CD4-positive, alpha-beta T cell treated with Interleukin-10 for 1 hour (primary cell): ENCODE measurements around the gene NT5DC4.
"Not testable (repeated sequence)": the region's sequence is repeated elsewhere in the genome, so short reads cannot be mapped to it uniquely, and the experiment has no call there.

Experiments
- DNase-seq: peaks from one replicate; pipeline ENCODE4 v3.0.0-alpha.2; 2020

Gene NT5DC4

DNA sequence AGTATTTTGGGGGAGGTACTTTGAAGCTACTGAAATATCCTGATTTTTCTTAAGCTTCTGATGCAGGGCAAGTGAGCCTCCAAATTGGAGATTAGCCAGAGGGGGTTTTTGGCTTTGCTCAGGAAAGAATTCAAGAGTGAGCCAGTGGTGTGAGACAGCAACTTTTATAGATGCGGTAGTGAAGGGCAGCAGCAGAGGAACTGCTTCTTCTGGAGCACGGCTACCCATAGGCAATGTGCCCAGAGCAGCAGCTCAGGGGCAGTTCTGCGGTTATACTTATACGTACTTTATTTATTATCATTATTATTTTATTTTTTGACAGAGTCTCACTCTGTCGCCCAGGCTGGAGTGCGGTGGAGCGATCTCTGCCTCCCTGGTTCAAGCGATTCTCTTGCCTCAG lies 19.8 kb upstream of the NT5DC4 start:
- no peak for DNase-seq

DNA sequence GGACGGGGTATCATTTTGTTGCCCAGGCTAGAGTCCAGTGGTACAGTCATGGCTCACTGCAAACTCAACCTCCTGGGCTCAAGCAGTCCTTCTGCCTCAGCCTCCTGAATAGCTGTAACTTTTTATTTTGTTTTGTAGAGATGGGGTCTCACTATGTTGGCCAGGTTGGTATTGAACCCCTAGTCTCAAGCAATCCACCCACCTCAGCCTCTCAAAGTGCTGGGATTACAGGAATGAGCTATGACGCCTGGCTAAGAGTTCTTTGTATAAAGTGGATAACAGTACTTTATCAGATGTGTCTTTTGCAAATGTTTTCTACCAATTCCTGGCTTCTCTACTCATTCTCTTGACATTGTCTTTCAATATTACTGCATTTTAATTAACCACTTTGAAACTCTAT lies 17.1 kb upstream of the NT5DC4 start:
- DNase-seq, result no peak

DNA sequence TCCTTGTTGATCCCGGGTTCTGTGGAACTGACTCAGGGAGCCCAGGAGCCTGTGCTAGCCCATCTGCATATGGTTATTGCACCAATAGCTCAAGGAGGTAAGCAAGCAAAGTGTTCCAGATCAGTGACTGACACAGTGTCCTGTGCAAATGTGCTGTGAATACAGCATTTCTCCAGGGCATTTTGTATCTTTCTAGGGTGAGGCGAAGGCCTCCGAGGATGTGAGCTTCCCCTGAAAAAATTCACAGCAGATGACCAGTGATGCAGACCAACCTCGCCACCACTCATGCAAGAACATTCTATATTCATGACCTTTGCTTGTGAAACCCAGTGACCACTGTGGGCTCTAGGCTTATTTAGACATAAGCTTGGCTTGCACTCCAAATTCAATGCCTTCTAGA lies 15.2 kb upstream of the NT5DC4 start:
- DNase-seq, result no peak

DNA sequence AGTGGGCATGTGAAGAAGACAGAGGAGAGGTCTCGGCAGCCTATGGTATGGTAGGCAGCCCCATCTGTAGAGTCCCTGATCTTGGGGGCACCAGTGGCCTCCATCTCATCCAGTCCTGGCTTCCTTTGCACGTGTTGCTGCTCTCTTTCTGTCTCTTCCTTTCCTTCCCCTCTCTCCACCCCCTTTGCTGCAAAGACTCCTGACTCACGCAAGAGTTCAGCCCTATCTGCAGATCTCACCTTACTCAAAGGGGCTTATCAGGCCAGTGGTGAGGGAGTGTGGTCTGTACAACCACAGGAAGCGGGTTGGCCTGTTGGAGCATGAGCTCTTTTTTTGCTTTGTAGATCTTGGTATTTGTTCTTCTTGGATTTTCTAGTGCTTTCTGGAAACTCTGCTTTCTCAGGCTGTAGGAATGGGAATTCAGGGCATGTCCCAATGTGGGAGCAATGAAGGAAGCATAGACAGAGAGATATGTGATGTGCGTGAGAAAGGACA lies 14.6 kb upstream of the NT5DC4 start:
- DNase-seq, result peak; percentile 53

DNA sequence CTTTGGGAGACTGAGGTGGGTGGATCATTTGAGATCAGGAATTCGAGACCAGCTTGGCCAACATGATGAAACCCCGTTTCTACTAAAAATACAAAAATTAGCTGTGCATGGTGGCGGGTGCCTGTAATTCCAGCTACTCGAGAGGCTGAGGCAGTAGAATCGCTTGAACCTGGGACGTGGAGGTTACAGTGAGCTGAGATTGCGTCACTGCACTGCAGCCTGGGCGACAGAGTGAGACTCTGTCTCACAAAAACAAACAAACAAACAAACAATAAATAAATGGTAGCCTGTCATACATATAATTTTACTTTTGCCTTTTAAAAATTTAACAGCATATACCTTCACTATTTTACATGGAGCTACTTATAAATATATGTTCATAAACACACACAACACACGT lies 13.9 kb upstream of the NT5DC4 start:
- DNase-seq, result not testable (repeated sequence)

DNA sequence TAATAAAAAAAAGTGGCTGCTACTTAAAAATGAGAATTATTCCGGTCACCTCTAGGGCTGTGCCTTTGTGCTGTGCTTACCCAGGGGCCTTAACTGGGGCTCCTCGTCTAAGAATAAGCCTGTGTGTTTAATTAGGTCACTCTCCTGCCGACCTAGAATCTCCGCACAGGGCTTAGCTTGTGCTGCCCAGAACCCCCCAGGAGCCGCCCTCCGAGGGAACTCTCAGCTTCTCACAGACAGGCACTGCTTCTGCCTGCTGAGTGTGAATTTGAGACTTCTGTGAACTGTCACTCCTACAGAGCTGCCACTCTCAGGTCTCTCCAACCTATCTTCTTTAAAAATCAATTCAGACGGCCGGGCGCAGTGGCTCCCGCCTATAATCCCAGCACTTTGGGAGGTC lies 11.9 kb upstream of the NT5DC4 start:
- DNase-seq, result no peak

DNA sequence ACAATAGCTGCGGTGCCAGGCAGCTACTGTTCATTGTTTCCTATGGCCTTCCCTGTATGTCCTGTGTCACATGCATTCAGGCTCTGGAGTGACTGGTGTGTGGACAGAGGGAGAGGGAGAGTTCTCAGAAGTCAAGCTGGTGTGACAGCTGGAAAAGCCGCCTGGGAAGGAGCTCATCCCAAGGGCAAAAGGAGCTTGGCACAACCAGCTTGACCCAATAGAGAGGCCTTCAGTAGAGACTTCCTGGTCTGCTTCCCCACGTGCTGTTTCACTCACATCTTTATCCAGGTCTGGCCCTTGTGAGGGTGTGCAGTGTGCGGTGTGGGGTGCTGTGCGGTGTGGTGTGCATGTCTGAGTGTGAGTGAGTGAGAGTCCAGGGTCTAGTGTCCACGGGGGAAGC lies 11.1 kb upstream of the NT5DC4 start:
- DNase-seq, result no peak

DNA sequence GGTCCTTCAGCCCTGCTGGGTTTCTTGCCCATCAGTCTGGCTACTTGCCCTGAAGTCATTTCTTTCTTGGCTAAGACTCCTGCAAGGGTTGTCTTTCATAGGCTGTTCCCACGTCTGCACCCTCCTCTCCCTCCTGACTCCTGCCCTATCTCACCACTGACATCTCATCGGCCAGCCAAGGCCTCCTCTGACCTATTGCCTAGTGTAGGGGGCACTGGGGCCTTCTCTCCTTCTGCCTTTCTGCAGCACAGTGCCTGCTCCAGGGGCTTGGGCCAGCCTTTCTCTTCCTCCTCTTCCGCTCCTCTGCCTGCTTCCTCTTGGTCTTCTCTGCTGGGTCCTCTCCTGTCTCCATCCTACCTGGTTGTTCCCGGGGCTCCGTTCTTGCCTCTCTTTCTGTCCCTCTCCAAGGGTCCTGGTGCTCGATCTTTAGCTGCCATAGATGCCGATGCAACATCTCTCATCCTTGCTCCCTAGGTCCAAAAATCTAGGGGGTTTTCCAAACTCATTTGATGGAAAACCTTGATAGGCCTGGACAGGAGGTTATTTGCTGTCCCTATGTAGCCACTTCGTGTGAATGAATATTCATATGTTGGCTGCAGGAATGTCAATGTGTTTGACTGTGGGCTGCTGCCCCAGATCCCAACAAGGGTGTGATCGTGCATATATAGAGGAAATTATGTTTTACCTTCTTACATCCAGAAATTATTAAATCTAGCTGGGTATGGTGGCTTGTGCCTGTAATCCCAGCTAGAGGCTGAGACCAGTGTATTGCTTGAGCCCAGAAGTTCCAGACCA lies 9.7 kb upstream of the NT5DC4 start:
- DNase-seq, result no peak

DNA sequence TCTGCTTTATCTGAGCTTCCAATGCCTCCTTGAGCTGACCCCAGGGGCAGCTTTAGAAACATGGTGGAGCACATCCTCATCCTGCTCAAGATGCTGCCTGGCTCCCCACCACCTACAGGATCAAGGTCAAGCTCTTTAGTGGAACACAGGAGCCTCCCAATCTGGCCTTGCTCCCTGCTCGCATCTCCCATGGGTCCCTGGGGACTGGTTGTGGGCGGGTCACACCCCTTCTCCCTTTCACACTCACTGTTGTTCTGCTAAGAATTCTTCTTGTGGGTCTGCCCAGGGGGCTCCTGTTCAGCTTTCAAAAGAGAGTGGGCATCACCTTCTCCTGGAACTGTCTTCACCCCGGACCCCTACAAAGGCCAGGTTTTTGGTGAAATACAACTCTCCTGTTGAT lies 8.4 kb upstream of the NT5DC4 start:
- DNase-seq, result no peak

DNA sequence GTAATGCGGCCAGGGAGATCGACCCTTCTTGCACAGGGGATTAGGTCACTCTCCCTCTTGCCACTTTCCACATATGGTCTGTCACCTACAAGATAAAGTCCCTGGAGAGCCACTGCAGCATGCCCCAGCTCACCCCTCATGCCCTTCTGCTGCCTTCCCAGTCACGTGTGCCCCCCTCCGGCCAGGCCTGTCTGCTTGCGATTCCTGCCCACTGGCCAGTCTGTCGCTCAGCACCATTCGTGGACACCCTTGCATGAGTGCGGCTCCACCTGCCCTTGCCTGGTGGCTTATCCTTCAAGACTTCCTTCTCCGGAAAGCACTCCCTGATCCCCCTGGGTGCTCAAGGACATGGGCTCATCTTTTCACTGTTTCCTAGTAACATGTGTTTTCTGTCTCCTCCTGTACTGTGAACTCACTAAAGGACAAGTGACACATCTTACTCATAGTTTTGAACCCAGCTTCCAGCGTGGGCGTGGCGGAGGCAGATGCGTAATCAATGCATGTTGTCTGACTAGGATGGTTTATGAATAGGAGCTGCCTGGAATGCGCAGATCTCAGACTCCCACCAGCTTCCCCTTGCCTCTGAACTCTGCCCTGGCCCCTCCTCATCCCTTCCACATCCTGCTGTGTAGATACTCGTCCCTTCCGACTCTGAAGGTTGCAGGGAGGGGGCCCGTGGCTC lies 7.8 kb upstream of the NT5DC4 start:
- no peak for DNase-seq

DNA sequence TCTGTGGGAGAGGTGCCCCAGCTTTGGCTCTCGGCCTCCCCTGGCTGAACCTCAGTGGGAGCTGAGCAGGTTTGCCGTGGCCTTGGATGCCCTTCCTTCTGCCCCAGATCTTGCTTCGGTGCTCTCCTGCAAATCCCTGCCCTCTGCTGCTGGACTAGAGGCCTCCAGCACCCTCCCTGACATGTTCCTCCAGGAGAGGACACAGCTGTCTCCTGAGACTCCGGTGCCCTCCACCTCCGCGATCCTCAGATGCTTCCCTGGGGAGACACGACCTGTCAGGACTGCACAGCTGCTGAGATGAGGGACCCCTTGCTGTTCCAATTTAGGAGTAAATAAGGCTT lies 7.3 kb upstream of the NT5DC4 start:
- DNase-seq, result no peak

DNA sequence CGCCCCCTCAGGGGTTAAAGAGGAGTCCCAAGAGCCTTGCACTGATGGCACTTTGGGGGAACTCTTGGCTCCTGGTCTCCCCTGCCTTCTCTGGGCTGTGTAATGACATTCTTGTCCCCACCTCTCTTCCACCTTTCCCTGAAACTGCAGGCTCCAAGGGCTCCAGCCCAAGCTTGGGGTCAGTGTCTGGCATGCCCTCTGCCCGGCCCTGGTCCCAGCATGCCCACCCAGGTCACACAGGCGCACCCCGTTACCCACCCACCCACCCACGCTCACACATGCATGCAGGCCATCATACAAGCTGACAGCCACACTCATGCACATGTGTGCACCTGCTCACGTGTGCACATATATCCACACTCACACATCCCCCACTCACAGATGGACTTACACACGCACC lies 6.9 kb upstream of the NT5DC4 start:
- DNase-seq, result no peak

DNA sequence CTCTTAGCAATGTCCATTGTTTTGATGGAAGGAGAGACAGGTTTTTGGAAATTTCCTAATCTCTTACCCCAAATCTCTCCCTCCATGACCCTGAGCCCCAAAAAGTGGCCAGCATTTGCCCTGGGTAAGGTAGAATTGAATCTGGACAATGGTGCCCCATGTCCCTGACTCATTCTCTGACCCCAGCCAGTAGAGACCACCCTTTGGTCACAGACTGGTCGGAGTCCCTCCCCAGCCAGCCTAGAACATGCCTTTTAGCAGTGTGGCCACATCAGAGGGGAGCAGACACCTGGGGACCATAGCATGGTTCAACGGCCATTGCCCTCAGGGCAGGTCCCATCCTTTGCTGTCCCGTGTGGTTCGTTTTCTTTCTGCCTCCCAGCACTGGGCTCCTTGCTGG lies 6.5 kb upstream of the NT5DC4 start:
- DNase-seq, result no peak

DNA sequence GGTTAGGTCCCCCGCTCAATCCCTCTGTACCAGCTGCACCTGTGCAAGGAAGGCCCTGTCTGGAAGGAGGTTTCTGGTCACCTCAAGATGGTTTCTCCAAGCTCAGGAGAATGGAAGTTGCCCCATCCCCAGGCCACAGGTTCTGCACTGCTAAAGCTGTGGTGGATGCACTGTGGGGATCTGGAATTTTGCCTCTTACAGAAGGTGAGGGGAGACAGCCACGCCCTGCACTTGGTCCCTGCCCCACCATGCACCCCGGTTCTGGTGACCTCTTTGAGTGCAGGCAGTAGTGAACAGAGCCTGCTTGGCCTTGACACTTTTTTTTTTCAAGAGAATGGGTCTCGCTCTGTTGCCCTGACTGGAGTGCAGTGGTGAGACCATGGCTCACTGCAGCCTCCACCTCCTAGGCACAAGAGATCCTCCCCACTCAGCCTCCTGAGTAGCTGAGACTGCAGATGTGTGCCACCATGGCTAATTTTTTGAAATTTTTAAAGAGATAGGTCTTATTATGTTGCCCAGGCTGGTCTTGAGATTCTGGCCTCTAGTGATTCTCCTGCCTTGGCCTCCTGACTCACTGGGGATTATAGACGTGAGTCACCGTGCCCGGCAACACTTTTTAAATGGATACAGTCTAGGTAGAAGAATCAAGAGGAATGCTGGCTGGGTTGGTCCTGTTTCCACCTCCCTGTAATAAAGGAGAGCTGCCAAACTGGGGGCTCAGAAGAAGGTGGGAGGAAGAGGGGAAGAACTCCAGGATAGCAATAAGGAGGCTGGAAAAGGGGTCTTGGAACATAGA lies 5.8 kb upstream of the NT5DC4 start:
- no peak for DNase-seq

DNA sequence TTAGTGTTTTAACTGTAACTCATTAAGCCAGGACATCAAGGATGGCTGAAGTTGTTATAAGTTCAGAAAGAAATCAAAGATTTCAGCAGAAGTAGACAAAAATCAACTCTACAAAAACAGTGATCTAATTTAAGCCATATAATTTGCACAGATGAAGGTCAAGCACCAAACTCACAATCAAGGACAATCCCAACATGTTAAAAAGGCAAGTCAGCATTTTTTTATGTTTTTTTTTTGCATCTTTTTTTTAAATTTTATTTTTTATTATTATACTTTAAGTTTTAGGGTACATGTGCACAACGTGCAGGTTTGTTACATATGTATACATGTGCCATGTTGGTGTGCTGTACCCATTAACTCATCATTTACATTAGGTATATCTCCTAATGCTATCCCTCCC lies 4.7 kb upstream of the NT5DC4 start:
- not testable (repeated sequence) for DNase-seq

DNA sequence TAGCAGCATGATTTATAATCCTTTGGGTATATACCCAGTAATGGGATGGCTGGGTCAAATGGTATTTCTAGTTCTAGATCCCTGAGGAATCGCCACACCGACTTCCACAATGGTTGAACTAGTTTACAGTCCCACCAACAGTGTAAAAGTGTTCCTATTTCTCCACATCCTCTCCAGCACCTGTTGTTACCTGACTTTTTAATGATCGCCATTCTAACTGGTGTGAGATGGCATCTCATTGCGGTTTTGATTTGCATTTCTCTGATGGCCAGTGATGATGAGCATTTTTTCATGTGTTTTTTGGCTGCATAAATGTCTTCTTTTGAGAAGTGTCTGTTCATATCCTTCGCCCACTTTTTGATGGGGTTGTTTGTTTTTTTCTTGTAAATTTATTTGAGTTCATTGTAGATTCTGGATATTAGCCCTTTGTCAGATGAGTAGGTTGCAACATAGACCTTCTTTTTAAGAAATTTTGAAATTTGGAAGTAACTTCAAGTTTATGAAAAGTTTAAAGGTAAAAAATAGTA lies 3.9 kb upstream of the NT5DC4 start:
- not testable (repeated sequence) for DNase-seq

DNA sequence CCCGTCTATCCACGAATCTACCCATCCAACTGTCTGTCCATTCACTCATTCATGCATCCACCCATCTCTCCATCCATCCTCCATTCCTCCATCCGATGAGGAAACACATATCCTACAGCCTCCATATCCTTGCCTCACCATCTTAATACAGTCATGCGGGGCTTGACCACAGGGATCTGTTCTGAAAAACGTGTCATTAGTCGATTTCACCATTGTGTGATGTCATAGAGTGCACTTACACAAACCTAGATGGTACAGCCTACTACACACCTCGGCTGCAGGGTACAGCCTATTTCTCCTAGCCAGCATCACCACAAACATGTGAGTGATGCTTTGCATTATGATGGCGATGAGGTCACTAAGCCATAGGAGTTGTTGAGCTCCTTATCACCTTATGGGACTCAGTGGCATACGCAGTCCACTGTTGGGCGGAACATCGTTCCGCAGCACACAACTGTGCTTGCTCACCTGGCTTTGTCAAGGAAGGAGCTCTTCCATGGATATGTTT lies 1.9 kb upstream of the NT5DC4 start:
- no peak for DNase-seq

DNA sequence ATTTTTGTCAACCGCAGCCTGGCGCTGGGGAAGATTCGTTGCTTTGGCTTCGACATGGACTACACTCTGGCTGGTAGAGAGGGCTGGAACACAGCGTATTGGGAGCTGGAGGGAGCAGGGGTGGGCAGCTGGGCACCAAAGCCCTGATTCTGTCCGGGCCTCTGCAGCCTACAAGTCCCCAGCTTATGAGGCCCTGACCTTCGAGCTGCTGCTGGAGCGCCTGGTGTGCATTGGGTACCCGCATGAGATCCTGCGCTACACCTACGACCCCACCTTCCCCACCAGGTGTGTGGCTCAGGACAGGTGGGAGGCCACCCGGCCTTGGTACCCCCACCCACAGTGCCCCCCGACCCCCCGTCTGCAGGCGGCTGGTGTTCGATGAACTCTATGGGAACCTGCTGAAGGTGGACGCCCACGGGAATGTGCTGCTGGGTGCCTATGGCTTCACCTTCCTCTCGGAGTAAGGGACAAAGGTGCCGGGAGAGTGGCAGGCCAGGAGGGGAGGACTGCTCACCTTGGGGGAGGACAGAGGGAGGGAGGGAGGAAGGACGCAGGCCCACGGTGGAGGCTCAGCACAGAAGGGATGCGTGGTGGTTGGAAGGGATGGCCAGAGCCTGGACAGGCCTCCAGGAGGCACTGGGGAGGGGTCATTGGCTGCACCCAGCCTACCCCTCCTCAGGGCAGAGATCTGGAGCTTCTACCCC lies 1.2 kb downstream of the NT5DC4 start:
- no peak for DNase-seq

DNA sequence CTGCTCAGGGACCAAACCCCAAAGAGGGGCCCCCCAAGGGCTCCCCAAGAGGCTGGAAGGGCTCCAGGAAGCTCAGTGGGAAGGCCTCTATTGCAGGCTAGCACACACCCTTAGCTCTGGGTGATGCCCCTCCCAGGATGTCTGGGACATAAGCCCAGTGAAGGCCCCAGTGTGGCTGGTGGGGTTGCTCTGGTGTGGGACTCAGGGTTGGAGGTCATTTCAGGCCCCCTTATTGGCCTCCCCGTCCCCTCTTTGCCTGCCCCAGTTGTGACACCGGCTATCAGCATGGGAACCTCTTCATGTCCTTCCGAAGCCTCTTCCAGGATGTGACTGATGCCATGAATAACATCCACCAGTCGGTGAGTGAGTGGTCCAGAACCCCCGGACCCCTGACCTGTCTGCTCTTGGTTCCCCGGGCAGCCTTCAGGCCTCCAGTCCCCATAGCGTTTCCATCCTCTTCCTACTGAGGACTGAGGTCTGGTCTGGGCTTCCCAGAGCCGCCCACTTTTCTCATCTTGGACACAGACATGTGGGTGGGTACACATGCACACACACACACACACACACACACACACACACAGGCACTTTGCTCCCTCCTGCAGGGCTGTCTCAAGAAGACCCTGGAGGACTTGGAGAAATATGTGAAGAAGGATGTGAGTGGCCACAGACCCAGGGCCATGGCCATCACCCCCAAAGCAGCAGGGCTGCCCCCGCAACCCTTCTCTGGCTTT lies 2.2 kb downstream of the NT5DC4 start:
- DNase-seq, result no peak

DNA sequence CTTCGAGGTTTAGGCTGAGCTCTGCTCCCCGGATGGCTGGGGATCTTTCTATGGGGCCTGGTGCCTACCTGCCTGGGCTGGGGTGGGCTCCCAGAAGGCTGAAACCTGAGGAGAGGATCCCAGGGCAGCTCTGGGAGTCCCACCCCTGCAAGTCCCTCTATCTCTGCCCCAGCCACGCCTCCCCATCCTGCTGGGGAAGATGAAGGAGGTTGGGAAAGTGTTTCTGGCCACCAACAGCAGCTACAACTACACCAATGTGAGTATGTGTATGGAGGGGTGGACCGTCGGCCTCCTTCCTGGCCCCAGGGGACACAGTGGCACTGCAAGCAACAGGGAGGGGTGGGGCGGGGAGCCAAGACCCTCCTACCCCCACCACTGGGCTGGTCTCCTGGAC lies 2.7 kb downstream of the NT5DC4 start:
- DNase-seq, result no peak

DNA sequence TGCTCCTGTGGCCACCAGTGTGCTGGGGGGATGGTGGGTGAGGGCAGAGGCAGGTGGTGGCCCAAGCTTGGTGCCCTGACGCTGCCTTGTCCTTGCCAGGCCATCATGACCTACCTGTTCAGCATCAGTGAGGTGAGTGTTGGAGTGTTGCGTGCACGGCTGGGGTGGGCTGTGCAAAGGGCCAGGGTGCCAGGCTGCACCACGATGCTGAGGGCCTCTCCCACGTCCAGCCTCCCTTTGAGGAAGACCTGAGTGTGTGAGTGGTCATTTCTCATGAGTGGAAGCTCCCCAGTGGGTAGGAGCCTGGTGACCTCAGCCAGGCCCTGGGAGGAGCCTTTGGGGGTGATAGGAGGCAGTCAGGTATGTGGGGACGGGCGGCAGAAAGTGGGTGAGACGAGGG lies 3.2 kb downstream of the NT5DC4 start:
- no peak for DNase-seq
